Smooth muscle cell (in vitro differentiated cells): ENCODE measurements around the gene RAB37. TPM values are rescaled to one million over a fixed set of nuclear protein-coding genes. Genes with fewer than 3 reads are reported as not detected.
A peak's percentile ranks its signal among the peaks of the same experiment; 100 is the strongest.

Experiments
- DNase-seq: peaks from one replicate; lab custom pipeline; 2025; ENCODE audit not compliant: unreplicated experiment; lab: John Stamatoyannopoulos, UW
- H2AFZ ChIP-seq: fragments of 200-600 bp; sonication (generic); 2 replicates; pipeline ENCODE4 v1.6.0; 2016; ENCODE audit warnings: antibody characterized with exemption, low read depth, mild to moderate bottlenecking
- H3F3A ChIP-seq: fragments of 200-600 bp; sonication (generic); 2 replicates; pipeline ENCODE4 v1.6.0; 2017; ENCODE audit warnings: antibody characterized with exemption, low read depth
- H3K27ac ChIP-seq: fragments of 200-600 bp; sonication (generic); 2 replicates; pipeline ENCODE4 v1.5.1; 2016; ENCODE audit warnings: low read depth, mild to moderate bottlenecking
- H3K27me3 ChIP-seq: fragments of 200-600 bp; sonication (generic); 2 replicates; pipeline ENCODE4 v1.6.1; 2016; ENCODE audit warnings: low read depth, mild to moderate bottlenecking
- H3K36me3 ChIP-seq: fragments of 200-600 bp; sonication (generic); 2 replicates; pipeline ENCODE4 v1.5.1; 2016; ENCODE audit warnings: low read depth
- H3K4me1 ChIP-seq: fragments of 200-600 bp; sonication (generic); 2 replicates; pipeline ENCODE4 v1.5.1; 2016; ENCODE audit warnings: low read depth
- H3K4me2 ChIP-seq: fragments of 200-600 bp; sonication (generic); 2 replicates; pipeline ENCODE4 v1.6.0; 2016; ENCODE audit warnings: mild to moderate bottlenecking
- H3K4me3 ChIP-seq: fragments of 200-600 bp; sonication (generic); 2 replicates; pipeline ENCODE4 v1.5.1; 2016; ENCODE audit warnings: mild to moderate bottlenecking
- H3K79me2 ChIP-seq: fragments of 200-600 bp; sonication (generic); 2 replicates; pipeline ENCODE4 v1.6.0; 2016; ENCODE audit warnings: low read depth, mild to moderate bottlenecking
- H3K9ac ChIP-seq: fragments of 200-600 bp; sonication (generic); 2 replicates; pipeline ENCODE4 v1.6.0; 2016; ENCODE audit warnings: low read depth
- H3K9me3 ChIP-seq: fragments of 200-600 bp; sonication (generic); replicated peaks from 2 replicates; pipeline ENCODE4 v1.5.1; 2016; ENCODE audit warnings: low read depth
- H4K20me1 ChIP-seq: fragments of 200-600 bp; sonication (generic); 2 replicates; pipeline ENCODE4 v1.6.0; 2016; ENCODE audit warnings: low read depth
- WGBS: methylation state at CpG from one replicate; pipeline ENCODE4 v1.1.7; 2016; ENCODE audit warnings: low lambda C conversion rate; 5-methylcytosine and 5-hydroxymethylcytosine counted together
- polyA plus RNA-seq: library from polyadenylated mRNA; unstranded; fragments of >200 nt; fragmentation: Nextera tagmentation; extraction: Ambion mirVana; gene quantifications from 2 replicates; pipeline ENCODE4 v1.2.1, GENCODE V29; 2016
- total RNA-seq: library from RNA; depleted of rRNA; stranded (reverse); fragments of >200 nt; gene quantifications from 2 replicates; pipeline ENCODE4 v1.2.3, GENCODE V29; 2014
- TF ChIP-seq, protein P1 (sequence below): fragments of 200-600 bp; sonication (generic); IDR thresholded peaks from 2 replicates; pipeline ENCODE4 v1.5.1; 2017; ENCODE audit warnings: borderline replicate concordance, mild to moderate bottlenecking, antibody characterized with exemption; ENCODE audit not compliant: insufficient read depth, poor library complexity, severe bottlenecking

Gene RAB37
- total and polyA plus RNA-seq, 2 experiments from 2014 or later, result 0.16 TPM; not detected in 1

- H3K27me3 ChIP-seq, result no peaks in the 10 kb centered on the region
- no peak overlapping the region for H3K4me3 ChIP-seq
- 12% methylated on average over 6 of the region's 6 CpGs for WGBS
- H3K9me3 ChIP-seq, result no peaks in the 10 kb centered on the region
- H3K4me1 ChIP-seq, result peaks cover 15% of the 10 kb centered on the region
- no peak overlapping the region for H2AFZ ChIP-seq
- DNase-seq, result no peak
- H3K36me3 ChIP-seq, result no peaks in the 10 kb centered on the region
- no peaks in the 10 kb centered on the region for H3F3A ChIP-seq
- peak overlapping the region; percentile 72 for H3K4me2 ChIP-seq
- peak overlapping the region; percentile 40 for H3K27ac ChIP-seq
- H4K20me1 ChIP-seq, result peaks cover 28% of the 10 kb centered on the region
- H3K79me2 ChIP-seq, result peaks cover 32% of the 10 kb centered on the region
- TF ChIP-seq, protein P1, sequence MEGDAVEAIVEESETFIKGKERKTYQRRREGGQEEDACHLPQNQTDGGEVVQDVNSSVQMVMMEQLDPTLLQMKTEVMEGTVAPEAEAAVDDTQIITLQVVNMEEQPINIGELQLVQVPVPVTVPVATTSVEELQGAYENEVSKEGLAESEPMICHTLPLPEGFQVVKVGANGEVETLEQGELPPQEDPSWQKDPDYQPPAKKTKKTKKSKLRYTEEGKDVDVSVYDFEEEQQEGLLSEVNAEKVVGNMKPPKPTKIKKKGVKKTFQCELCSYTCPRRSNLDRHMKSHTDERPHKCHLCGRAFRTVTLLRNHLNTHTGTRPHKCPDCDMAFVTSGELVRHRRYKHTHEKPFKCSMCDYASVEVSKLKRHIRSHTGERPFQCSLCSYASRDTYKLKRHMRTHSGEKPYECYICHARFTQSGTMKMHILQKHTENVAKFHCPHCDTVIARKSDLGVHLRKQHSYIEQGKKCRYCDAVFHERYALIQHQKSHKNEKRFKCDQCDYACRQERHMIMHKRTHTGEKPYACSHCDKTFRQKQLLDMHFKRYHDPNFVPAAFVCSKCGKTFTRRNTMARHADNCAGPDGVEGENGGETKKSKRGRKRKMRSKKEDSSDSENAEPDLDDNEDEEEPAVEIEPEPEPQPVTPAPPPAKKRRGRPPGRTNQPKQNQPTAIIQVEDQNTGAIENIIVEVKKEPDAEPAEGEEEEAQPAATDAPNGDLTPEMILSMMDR, result no peak
- H3K9ac ChIP-seq, result no peak overlapping the region
Observed at GRCh38 chr17:74773871-74774286, 36.8 kb downstream of the RAB37 start.

DNA sequence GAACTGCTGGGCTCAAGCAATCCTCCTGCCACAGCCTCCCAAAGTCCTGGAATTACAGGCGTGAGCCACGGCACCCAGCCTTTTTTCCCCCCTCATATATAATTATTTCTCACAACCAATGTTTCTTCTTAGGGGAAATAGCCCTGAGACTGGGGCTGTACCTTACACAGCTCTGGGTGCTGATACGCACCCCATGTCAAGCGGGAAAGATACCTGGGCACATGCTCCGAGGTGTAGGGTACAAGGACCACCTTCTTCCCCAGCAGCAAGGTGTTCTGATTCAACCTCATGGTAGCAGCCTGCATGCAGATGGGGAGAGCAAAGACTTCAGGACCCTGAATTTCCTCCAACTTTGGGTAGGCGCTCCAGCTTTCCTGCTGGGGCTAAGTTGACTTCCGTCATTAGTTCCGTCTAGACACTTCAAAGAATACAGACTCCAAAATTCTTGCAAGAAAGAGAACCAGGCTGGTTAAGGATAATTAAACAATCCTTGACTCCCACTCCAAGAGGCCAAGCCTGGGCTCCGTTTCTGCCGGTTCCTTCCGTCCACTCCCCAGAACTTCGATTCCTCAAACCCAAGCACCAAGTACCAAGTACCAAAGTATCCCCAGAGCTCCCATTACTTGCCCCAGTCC lies 38.5 kb downstream of the RAB37 start:
- no peaks in the 10 kb centered on the region for H3K9me3 ChIP-seq
- H3K79me2 ChIP-seq, result peaks cover 32% of the 10 kb centered on the region
- peaks cover 15% of the 10 kb centered on the region for H3K4me1 ChIP-seq
- H3K9ac ChIP-seq, result peak overlapping the region; percentile 53
- H3K27ac ChIP-seq, result peak overlapping the region; percentile 56
- H3K4me2 ChIP-seq, result peak overlapping the region; percentile 85
- 44% methylated on average over 12 of the region's 12 CpGs for WGBS
- no peaks in the 10 kb centered on the region for H3K36me3 ChIP-seq
- H2AFZ ChIP-seq, result peak overlapping the region; percentile 61
- no peaks in the 10 kb centered on the region for H3K27me3 ChIP-seq
- peaks cover 28% of the 10 kb centered on the region for H4K20me1 ChIP-seq
- no peaks in the 10 kb centered on the region for H3F3A ChIP-seq
- peak overlapping the region; percentile 73 for H3K4me3 ChIP-seq
- no peak for DNase-seq
- TF ChIP-seq, protein P1, result no peak

DNA sequence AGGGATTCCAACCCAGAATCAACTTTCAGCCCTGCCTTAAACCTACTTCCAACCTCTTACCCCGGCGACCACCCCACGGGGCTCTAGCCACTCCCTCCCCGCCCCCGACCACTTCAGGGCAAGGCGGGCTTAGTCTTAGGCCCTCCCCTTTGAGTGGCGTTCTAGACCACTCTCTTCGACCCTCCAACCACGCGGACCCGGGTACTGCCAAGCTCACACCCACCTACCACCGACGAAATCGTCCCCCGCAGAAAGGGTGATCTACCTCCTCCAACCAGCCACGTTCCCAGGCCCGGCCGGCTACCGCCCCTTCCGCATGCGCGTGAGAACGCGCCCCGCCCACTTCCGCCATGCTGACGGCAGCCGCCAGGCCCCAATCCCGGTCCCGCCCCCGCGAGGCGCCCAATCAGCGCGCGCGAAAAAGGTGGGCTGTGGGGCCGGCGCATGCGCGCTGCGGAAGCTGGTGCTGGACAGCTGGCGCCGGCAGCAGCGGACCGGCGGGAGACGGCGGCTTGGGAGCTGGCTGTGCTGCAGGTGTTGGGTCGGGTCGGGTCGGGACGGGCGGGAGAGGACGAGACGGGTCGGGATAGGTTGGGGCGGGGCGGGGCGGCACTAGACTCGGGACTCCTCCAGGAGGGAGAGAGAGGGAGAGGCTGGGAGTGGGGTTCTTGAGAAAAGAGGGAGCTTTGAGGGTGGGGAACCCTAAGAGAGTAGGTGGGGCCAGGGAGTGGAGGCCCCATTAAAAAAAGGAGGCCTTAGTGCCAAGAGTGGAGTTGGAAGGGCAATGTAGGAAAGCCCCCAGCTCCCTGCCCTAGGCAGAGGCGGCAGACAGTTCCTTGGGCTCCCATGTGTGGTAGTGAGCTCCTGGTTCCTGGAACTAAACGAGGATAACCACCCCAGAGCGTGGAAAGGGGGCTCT lies 39.2 kb downstream of the RAB37 start, which contains the start of gene NAT9:
Gene NAT9 (minus strand): TSS at position 302 of the 919 bp plus-strand sequence. CDS start 647 bp downstream, outside the sequence.
- Histone ChIP-seq H3K27me3 (no peaks in the 10 kb centered on the region), H3K27ac (peak within 1 kb of the TSS; percentile 56), H3K79me2 (peaks cover 32% of the 10 kb centered on the region), H3K36me3 (no peaks in the 10 kb centered on the region), H3K4me3 (peak within 1 kb of the TSS; percentile 73), H4K20me1 (peaks cover 28% of the 10 kb centered on the region), H3K9me3 (no peaks in the 10 kb centered on the region), H3K4me2 (peak within 1 kb of the TSS; percentile 85), H3K4me1 (peaks cover 15% of the 10 kb centered on the region), H3K9ac (peak within 1 kb of the TSS; percentile 58), H2AFZ (peak within 1 kb of the TSS; percentile 61), H3F3A (no peaks in the 10 kb centered on the region)
- DNase-seq, result peak; percentile 95
- TF ChIP-seq, protein P1, result no peak
- WGBS, result under 1% methylated on average over 32 of the region's 64 CpGs
